SH-SY5Y (cell line): Measurements from ENCODE around the gene CPLANE2.

Source experiments
- GATA2 ChIP-seq: IDR thresholded peaks from 2 replicates; pipeline ENCODE4 v1.6.1; 2011; ENCODE audit warnings: mild to moderate bottlenecking, low read depth, low read length
- GATA3 ChIP-seq: IDR thresholded peaks from 2 replicates; pipeline ENCODE4 v1.6.1; 2011; ENCODE audit warnings: low read depth, mild to moderate bottlenecking, low read length, moderate library complexity

DNA sequence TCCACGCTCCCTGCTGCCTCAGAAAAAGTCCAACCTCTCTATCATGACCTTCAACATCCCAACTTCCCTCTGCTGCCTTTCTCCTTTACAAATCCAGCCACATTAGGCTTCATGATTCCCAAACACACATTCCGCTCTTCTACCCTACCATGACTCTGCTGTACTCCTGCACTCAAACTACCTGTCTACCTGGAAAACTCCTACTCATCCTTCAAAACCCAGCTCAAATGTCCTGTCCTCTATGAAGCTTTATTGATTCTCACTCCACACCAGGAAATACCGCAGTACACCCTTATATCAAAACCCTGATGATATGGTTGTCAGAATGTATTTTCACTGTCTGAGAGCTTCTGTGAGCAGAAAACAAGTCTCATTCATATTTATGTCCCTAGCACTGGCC lies 33.4 kb downstream of the CPLANE2 start:
- TF ChIP-seq GATA2 (no peak), GATA3 (no peak)
